Measurements from ENCODE around the gene CYTH1.

CYTH1 gene

DNA sequence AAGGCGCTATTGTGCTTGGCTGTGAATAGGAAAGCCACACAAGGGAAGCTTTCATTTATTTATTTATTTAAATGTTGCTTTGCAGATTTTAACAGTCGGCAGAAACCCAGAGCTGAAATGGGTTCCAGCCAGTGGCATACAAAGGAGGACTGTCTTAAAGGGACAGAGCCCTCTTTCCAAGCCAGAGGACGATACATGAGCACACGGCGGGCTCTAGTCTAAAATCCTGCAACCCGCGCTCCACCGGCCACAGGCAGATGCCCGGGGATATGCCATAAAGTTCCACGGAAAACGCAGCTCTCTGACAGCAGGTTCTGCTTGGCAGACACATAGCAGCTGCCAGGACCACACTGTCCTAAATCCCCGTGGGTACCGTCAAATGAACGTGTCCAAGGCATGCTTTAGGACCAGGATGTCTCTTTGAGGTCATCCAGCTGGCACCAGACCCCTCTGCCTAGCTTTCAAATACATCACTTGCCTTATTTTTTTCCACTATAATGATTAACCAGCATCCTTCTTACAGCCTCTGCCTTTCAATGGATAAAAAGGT lies 64.6 kb downstream of the CYTH1 start:
- in situ Hi-C loops (cut with HindIII; ENCODE audit: low sequenced_read_pairs) = no loop called here

DNA sequence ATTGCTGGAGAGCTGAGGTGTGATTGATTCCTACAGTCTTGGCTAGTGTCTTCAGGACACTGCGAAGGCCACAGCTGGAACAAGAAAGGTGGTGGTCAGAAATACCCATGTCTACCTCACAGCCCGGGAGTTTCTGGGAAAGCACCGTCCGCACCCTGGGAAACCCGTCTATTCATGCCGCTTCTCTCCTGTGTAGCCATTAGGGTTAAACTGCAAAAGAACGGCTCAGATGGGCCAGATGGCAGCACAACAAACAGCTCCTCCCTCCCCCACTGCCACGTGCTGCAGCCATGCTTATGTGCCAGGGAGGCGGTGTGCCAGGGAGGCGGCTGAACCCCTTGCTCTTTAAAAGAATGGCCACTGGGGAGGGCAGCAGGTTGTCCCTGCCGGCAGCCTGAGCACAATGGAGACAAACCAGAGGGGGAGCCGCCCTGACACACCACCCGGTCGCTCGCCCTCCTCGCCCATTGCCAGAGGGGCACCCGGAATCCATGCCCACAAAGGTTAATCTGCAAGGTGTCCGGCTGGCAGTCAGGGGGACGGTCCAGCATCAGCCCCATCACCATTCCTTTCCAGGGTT lies 65.2 kb downstream of the CYTH1 start:
- in situ Hi-C loops (cut with HindIII; ENCODE audit: low sequenced_read_pairs) = no loop called here

DNA sequence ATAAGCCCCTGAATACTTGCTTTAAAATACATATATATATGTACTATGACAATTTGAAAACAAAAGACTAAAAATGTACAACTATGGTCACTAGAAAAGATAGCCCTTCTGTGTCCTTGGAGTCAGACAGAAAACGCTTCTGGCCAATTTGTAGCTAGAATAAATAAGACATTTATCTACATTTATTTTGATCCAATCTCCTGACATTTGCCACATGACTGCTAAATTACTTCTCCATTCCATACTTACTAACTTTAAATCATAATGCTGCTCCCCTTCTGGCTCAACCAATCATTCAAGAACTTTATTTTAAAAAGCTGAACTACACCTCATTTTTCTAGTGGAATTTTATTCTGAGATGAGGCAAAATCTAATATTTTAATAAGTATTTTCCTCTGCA lies 65.8 kb downstream of the CYTH1 start:
- in situ Hi-C loops (cut with HindIII; ENCODE audit: low sequenced_read_pairs) = no loop called here

DNA sequence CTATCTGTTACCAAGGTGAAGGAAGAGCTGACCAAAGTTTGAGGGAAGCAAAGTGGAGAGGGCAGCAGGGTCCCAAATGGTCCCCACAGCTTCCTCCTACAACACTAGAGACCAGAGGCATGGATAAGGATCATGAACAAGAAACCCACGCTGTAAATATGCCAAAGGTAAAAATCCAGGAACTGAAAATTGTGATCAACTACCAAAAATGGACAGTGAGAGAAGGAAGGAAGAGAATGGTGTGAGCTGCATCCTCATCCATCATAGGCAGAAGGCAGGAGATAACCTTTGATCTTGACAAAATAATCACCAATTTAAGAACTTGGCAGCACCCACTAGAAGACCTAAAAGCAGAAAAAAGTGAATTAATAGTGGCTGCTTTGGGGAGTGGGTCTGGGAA lies 66.2 kb downstream of the CYTH1 start:
- in situ Hi-C loops (cut with HindIII; ENCODE audit: low sequenced_read_pairs) = no loop called here

DNA sequence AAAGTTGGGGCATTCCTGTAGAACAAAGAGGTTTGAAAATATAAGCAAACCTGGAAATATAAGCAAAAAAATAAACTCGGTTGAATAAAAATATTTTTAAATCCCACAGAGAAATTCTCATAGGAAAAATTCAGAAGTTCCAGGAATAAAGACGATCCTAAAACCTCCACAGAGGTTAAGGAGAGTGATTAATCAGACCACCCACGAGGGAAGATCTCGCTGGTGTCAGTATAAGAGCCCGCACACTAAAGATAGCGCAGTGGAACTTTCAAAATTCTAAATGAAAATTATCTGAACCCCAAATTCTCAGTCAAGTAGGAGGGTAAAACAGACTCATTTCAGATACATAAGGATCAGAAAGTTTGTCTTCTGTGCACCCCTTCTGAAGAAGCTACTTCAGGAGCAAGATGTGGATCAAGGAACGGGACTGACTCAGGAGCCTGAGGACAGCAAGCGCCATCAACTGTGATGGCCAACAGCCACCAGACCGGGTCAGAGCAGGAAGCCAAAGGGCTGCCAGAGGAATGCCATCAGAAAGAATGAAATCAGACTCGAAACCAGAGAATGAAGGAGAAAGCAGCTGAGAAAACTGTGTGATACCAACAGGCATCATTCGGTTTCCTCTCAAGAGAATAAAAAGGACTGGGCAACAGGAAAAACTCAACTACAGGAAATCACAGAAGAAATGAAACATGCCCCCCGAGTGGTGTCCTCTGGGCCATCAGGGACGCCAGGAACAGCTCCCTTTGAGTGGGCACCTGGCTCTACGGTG lies 66.9 kb downstream of the CYTH1 start:
- in situ Hi-C loops (cut with HindIII; ENCODE audit: low sequenced_read_pairs) = no loop called here

DNA sequence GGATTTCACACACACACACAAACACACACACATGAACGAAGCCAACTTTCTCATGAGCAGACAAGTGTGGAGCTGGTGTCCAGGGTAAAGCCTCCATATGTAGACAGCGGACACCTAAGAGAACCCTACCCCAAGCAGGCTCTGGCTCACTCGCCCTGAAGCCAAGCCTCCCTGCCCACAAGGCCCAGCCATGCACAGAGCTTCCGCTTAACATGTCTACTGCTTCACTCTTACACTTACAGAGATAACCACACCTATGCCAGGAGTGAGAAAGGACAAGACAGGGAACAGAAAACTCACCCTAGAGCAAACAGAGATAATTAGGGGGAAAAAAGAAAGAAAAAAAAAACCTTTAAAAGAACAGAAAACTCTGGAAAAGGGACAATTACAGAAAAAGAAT lies 67.5 kb downstream of the CYTH1 start:
- in situ Hi-C loops (cut with HindIII; ENCODE audit: low sequenced_read_pairs) = no loop called here

DNA sequence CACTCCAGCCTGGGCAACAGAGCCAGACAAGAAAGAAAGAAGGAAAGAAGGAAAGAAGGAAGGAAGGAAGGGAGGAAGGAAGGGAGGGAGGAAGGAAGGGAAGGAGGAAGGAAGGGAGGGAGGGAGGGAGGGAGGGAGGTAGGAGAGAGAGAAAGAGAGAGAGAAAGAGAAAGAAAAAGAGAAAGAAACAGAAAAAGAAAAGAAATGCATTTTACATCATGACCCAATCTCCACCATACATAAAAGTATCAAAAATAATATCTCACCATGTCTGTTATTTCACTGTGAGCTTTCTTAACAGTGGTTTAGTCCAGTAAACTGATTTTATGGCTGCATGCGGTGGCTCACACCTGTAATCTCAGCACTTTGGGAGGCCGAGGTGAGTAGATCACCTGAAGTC lies 70.0 kb downstream of the CYTH1 start:
- in situ Hi-C loops (cut with HindIII; ENCODE audit: low sequenced_read_pairs) = no loop called here

DNA sequence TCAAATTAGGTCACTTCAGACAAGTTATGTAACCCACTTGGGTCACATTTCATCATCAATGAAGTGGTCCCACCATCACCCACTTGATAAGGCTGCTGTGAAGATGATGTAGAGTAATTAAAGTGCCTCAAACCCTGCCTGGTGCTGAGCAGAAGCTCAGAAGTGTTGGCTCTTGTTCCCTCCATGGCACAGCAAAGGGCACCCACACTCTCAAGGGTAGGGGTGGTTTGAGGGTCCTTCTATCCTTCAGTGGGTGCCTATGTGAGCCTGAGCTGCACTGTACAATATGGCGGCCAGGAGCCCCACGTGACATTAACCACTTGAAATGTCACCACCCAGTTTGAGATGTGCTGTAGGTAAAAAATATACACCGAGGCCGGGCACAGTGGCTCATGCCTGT lies 71.5 kb downstream of the CYTH1 start:
- in situ Hi-C loops (cut with HindIII; ENCODE audit: low sequenced_read_pairs) = no loop called here

DNA sequence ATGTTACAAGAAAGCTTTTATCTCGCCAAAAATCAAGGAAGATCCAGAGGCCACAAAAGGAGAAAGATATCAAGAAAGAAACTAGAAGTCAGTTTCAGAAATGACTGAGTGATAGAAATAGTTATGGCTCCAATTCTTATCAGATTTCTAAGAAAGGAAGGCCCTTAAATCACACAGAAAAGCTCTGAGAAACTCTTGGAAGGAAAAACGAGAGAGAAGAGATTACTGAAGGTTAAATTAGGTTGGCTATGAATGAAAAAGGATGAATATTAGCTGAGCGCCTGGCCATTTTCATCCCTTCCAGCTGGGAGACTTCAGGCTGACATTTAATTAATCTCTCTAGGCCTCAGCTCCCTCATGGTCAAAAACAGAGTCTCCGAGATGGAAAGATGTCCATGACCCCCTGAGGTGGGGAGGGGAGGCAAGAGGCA lies 72.3 kb downstream of the CYTH1 start:
- in situ Hi-C loops (cut with HindIII; ENCODE audit: low sequenced_read_pairs) = loop anchor here (5.0 kb wide), 3 partner anchors 77 to 227 kb away; no protein-coding TSS in a partner anchor

DNA sequence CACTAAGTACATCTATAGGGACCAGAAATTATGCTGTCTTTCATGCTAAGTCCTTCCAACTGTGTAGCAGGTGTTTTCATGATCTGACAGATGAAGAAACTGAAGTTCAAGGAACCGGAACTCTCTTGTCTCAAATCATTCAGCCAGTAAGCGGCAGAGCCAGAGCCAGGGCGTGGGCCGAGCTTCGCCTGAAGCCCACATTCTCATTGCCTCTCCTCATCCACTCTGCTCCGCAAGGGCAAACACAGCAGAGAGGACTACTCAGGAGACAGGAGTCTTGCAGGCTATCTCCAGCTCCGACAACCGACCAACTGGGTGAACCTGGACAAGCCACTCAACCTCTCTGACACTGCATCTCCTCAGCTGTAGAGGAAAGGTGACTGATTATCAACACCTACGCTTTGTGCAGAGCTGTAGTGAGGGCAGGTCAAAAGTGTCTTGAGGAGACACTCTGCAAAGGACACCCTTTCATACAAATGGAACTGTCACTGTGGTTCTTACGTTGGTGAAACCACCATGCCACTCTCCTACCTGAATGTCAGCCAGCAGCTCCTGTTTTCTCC lies 72.9 kb downstream of the CYTH1 start:
- in situ Hi-C loops (cut with HindIII; ENCODE audit: low sequenced_read_pairs) = loop anchor here (5.0 kb wide), 3 partner anchors 77 to 227 kb away; no protein-coding TSS in a partner anchor

DNA sequence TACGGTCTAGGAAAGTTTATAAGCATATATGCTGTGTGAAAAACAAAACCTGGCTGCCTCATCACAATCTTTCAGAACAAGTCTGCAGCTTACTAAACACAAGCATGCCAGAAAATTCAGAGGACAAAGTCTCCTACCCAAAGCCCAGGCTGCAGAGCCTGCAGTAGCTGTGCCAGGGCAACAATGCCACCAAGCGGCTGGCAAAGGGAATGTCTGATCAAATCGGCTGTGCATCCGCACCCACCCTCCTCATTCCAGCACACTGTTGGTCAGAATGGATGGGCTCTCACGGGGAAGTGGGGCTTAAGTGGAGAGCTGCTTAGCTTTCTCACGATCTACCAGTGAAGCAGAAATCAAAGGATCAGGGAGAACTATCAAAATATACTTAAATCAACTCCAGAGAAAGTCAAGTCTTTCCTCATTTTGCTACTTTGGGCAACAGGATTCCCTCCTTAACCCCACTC lies 73.5 kb downstream of the CYTH1 start:
- in situ Hi-C loops (cut with HindIII; ENCODE audit: low sequenced_read_pairs) = loop anchor here (5.0 kb wide), 3 partner anchors 76 to 226 kb away; no protein-coding TSS in a partner anchor

DNA sequence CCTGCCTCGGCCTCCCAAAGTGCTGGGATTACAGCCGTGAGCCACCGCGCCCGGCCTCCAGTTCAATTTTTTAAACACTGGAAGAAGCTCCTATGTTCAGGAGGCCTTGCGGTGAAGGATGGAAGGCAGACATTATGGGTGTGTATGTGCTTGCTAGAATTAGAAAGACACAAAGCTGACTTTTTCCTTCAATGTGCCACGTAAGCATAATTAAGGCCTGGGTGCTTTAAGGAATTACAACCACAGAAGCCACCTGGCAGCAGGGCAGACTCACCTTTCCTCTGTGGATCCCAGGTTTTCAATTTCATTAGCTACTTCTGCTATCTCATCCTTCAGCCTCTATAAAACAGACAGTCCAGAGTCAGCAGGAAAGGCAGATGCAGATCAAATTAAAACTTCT lies 74.2 kb downstream of the CYTH1 start:
- in situ Hi-C loops (cut with HindIII; ENCODE audit: low sequenced_read_pairs) = loop anchor here (5.0 kb wide), 3 partner anchors 76 to 226 kb away; no protein-coding TSS in a partner anchor

DNA sequence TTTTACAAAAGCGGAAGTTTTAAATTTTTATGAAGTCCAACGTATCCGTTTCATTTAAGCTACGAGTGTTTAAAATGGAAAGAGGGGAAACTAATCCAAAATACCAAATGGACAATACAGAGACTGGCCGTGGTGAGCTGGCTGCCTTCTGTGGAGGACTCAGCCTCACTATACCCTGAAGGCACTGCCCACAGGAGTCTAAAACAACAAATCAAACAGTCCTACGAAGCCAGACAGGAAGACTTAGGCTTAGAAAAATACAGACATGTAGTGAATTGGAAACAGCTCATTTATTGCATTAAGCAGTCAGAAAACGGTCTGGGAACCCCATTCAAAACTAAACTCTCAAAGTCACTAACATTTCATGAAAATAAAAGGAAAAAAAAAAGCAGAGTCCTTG lies 75.1 kb downstream of the CYTH1 start:
- in situ Hi-C loops (cut with HindIII; ENCODE audit: low sequenced_read_pairs) = loop anchor here (5.0 kb wide), 3 partner anchors 75 to 225 kb away; no protein-coding TSS in a partner anchor

DNA sequence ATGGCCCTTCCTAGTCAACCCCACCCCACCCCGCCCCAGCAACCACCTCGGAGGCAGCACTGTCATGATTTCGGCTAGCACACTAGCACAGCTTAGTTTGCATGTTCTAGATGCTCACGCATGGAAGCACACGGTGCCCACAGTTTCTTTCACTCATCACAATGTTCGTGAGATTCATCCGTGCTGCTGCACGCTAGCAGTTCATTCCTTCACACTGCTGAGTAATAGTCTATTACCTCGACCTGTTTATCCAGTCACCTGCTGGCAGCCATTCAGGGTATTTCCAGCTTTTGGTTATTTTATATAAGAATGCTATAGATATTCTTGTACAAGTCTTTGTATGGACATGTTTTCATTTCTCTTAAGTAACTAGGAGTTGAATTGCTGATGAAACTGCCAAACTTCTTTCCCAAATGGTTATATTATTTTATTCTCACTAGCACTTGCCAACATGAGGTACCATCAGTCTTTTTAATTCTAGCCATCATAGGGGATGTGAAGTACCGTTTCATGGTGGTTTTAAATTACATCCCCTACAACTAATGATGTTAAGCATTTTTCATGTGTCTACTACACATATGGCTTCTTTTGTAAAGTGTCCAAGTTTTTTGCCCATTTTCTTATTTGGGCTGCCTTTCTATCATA lies 75.7 kb downstream of the CYTH1 start:
- in situ Hi-C loops (cut with HindIII; ENCODE audit: low sequenced_read_pairs) = loop anchor here (5.0 kb wide), 3 partner anchors 74 to 224 kb away; no protein-coding TSS in a partner anchor

DNA sequence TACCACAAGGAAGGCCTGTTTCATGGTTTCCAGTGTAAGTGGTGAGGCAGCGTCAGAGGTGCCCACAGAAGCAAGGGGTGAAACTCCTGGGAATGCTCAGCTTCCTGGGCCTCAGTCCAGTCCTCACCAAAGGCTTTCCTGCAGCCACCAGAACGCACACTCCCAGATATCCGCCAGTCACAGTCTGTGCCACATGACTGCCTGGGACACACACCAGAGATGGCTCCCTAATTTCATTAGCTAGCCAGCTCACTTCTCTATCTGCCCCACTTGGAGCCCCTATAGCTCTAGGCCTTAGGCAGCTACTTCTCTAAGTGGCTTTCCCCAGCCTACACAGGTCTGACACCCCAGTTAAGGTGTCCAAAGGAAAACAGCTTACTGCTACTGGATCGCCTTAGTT lies 77.0 kb downstream of the CYTH1 start:
- in situ Hi-C loops (cut with HindIII; ENCODE audit: low sequenced_read_pairs) = loop anchor here (5.0 kb wide), 3 partner anchors 73 to 223 kb away; no protein-coding TSS in a partner anchor

DNA sequence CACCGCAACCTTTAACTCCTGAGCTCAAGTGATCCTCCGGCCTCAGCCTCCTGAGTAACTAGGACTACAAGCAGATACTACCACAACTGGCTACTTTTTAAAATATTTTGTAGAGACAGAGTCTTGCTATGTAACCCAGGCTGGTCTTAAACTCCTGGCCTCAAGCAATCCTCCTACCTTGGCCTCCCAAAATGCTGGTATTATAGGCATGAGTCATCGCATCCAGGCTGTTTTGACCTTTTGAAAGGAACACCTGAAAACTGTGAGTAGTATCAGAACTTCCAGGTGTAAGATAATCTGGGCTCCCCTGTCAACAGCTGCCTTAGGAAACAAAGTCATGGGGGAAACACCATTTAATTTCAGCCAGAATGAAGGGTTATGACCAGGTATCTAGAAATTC lies 77.5 kb downstream of the CYTH1 start:
- in situ Hi-C loops (cut with HindIII; ENCODE audit: low sequenced_read_pairs) = no loop called here

DNA sequence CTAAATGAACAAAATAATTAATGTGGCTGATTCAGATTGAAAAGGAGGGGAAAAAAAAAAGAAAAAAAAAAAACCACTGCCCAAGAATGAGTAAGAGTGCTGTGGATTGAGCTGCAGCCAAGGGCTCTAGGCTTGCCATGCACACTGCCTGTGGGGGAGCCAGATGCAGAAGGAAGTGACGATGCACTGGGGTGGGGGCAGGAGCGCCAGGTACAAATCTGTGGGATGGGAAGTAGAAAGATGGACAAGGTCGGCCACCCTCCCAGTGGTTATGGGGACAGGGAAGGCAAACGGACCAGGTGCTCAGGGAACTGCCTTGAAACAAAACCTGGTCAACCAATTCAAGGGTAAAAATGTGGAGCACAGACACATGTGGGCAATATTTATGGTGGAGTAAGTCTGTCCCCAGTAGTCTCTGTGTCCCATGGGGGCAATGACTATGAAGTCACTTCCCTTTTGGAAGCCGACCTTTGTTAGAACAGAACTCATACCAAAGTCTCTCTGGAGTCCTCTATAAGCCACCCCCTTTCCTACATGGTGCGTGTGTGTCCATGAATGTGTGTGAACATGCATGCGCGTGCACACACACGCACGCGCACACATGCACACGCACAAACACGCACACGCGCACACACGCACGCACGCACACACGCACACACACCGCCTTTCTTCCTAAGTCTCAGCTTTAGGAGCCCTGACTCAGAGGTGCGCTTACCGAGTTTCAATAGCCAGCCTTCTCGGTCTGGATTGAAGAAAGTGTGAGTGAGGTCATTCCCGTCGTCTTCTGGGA lies 84.3 kb downstream of the CYTH1 start:
- in situ Hi-C loops (cut with HindIII; ENCODE audit: low sequenced_read_pairs) = no loop called here

DNA sequence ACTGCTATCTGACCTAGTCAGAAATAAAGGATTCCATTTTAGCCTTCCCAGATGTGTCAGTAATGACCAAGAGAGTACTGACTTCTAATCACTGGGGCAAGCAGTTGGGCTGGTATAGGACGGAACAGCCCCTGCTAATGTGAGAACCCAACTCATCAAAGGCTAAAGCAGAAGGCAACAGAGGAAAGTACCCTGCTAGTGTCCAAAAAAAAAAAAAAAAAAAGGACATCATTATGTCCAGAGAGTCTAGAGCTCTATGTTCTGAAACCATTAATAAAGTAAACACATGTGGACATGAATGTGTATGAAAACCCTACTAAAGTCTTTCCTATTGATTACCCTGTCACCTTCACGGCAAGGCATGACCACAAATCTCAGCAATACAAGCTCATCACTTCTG lies 85.0 kb downstream of the CYTH1 start:
- in situ Hi-C loops (cut with HindIII; ENCODE audit: low sequenced_read_pairs) = no loop called here

DNA sequence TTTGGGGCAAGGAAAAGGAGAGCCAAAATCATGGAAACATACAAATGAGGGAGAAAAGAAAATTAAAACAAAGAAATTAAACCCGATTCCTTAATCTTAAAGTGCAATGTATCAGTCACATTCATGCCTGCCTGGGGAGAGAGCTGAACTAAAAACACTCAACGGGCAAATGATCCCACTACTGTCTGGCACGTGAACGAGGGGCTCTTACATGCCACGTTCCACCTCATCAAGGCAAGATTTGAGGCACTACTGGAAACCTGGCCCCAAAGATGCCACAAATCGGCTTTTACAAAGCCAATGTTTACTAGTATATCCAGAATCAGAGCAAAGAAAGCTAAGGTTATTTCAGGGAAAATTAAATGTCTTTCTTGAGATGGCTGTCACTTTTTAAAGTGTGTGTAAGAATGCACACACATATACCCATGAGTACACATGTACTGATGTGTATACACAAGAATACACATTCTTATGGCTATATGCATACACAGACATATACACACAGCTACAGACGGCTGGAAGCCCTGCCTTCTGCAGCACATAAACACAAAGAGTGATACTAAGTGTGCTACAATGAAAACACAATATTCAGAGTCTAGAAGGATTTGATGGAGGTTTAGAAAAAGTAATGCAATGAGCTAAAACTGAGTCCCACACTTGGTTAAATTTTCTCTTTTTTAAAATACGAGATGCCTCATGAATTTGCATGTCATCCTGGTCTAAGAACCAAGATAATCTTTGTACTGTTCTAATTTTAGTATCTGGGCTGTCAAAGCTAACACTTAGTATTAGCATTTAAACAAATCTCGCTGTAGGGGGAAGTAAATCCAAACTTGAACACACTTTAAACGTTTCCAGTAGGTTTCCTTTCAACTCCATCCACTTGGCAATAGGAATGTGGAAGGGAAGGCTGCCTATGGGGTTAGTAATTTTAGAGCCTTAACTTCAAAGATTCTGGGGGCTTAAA lies 85.8 kb downstream of the CYTH1 start:
- in situ Hi-C loops (cut with HindIII; ENCODE audit: low sequenced_read_pairs) = no loop called here
